OCI-LY1 (cell line): ENCODE data around the gene WLS.

ENCODE experiments used
- CTCF ChIP-seq: fragments of 200-600 bp; sonication (generic), shearing (Covaris generic); IDR thresholded peaks from 2 replicates; pipeline ENCODE4 v1.5.1; 2017; ENCODE audit warnings: mild to moderate bottlenecking, antibody characterized with exemption, low read length, moderate library complexity, mixed read lengths
- EZH2 ChIP-seq: fragments of 200-600 bp; sonication (generic), shearing (Covaris generic); IDR thresholded peaks from 2 replicates; pipeline ENCODE4 v1.8.0; 2017; ENCODE audit warnings: borderline replicate concordance, mixed run types, mild to moderate bottlenecking, antibody characterized with exemption, low read length, moderate library complexity, mixed read lengths

- TF ChIP-seq EZH2 (no peak), CTCF (no peak)
These were observed 80.6 kb downstream of the WLS start for GRCh38 chr1:68151690-68152089.
